NT2/D1 (cell line): ENCODE results near the gene CEMIP2.
A peak's percentile ranks its signal among the peaks of the same experiment; 100 is the strongest.
"Not testable (repeated sequence)": the region's sequence is repeated elsewhere in the genome, so short reads cannot be mapped to it uniquely, and the experiment has no call there.

Source experiments
- DNase-seq: peaks from one replicate; pipeline ENCODE4 v3.0.0-alpha.2; 2011; ENCODE audit warnings: low read depth, low spot score
- H3K27me3 ChIP-seq: 2 replicates; pipeline ENCODE4 v1.6.0; 2011; ENCODE audit warnings: mild to moderate bottlenecking; ENCODE audit not compliant: insufficient read length, insufficient read depth
- H3K36me3 ChIP-seq: 2 replicates; pipeline ENCODE4 v1.6.1; 2011; ENCODE audit warnings: mild to moderate bottlenecking, low read length, mixed read lengths; ENCODE audit not compliant: insufficient read depth, insufficient read length
- H3K4me1 ChIP-seq: 2 replicates; pipeline ENCODE4 v1.5.1; 2011; ENCODE audit not compliant: insufficient read depth, insufficient read length
- H3K4me3 ChIP-seq: 2 replicates; pipeline ENCODE4 v1.5.1; 2011; ENCODE audit warnings: low read depth; ENCODE audit not compliant: insufficient read length
- H3K9ac ChIP-seq: 2 replicates; pipeline ENCODE4 v1.6.0; 2011; ENCODE audit warnings: low read depth; ENCODE audit not compliant: insufficient read length
- H3K9me3 ChIP-seq: 2 replicates; pipeline ENCODE4 v1.5.1; 2011; ENCODE audit warnings: mild to moderate bottlenecking, low read length; ENCODE audit not compliant: insufficient read depth
- SUZ12 ChIP-seq: IDR thresholded peaks from 2 replicates; pipeline ENCODE4 v1.6.1; 2011; ENCODE audit not compliant: insufficient read length, insufficient read depth; ENCODE audit errors: extremely low read depth
- YY1 ChIP-seq: IDR thresholded peaks from 2 replicates; pipeline ENCODE4 v1.6.1; 2011; ENCODE audit not compliant: insufficient read length, insufficient read depth
- ZNF274 ChIP-seq: IDR thresholded peaks from 2 replicates; pipeline ENCODE4 v1.6.1; 2011; ENCODE audit warnings: mild to moderate bottlenecking, low read depth, low read length

The CEMIP2 gene

DNA sequence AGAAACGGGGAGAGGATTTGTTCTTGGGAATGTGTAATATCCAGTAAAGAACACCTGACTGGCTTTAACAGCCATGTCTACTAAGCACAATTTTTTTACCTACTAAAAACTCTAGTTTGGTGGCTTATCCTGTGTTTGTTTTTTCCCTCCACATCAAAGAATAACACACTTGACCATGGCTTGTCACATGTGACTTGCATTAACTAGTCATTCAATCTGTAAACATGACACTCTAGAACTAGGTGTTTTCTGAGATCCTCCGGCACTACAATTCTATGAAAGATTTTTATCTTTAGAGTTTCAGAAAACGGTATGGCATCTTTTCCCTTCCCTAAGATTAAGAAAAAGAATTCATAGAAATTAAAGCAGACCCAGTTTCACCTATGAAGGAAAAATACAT lies 103.7 kb downstream of the CEMIP2 start:
- no peaks in the 10 kb centered on the region for H3K27me3 ChIP-seq
- H3K9ac ChIP-seq, result no peak overlapping the region
- TF ChIP-seq SUZ12 (no peak), ZNF274 (no peak), YY1 (no peak)
- no peaks in the 10 kb centered on the region for H3K36me3 ChIP-seq
- H3K4me3 ChIP-seq, result no peak overlapping the region
- no peaks in the 10 kb centered on the region for H3K4me1 ChIP-seq
- no peak for DNase-seq
- no peaks in the 10 kb centered on the region for H3K9me3 ChIP-seq

DNA sequence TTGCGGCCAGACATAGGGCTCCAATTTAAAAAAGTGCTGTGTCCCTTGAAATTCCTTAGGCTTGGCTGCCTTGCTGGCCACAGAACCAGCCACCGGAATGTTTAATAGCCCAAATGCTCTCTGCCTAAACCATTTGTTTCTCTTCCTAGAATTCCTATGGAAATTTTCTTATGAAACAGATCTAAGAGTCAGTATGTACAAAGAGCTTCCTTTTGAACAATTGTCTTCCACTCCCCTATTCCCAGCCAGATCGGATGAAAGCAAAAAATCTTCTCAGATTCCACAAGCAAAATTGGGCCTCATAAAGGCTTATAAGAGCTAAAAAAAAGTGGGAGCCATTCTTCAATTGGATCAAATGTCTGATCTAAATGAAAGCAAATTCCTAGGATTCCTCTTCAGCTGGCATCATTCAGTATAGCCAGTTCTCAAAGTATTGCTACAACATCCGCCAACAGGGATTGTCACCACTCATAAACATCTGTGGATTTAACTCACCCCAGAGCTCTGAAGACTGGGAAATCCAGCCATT lies 104.3 kb downstream of the CEMIP2 start:
- no peak overlapping the region for H3K9ac ChIP-seq
- no peak for TF ChIP-seq SUZ12
- TF ChIP-seq YY1, result no peak
- TF ChIP-seq ZNF274, result no peak
- H3K27me3 ChIP-seq, result no peaks in the 10 kb centered on the region
- DNase-seq, result no peak
- no peak overlapping the region for H3K4me3 ChIP-seq
- no peaks in the 10 kb centered on the region for H3K9me3 ChIP-seq
- H3K4me1 ChIP-seq, result no peaks in the 10 kb centered on the region
- no peaks in the 10 kb centered on the region for H3K36me3 ChIP-seq

DNA sequence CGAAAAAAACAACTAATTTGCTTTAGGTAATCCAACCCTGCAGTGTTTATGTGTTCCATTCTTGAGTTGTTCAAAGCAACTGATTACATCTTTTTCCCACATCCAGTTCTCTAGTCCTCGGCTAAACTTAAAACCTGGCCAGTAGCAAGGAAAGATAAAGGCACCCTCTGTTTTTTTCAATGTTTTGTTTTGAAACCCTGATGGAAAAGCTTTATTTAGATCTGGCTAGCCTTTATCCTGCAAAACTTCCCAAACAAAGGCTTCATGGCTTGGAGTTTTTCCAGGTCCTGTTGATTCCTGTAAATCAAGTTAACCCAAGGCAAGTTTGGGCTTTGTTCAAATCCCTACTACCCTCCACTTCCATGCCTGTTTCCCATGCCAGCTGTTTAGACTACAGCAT lies 105.1 kb downstream of the CEMIP2 start:
- peak; percentile 64 for DNase-seq
- no peak for TF ChIP-seq YY1
- TF ChIP-seq SUZ12, result no peak
- TF ChIP-seq ZNF274, result no peak

DNA sequence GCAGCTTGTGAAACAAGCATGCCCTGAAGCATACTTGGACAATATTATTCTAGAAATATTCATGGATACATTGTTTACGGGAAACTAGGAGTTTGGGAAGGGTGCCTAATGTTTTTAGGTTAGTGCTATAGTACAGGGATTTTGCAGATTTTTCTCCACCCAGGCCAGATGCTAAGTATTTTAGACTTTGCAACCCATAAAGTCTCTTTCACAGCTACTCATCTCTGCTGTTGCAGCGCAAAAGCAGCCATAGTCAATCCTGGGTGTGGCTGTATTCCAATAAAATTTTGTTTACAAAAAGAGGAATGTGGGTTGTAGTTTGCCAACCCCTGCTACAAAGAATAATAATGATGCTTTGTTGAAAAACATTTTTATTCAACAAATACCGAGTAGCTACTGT lies 106.2 kb downstream of the CEMIP2 start:
- TF ChIP-seq ZNF274 (no peak), SUZ12 (no peak), YY1 (no peak)
- no peaks in the 10 kb centered on the region for H3K36me3 ChIP-seq

More for the DNA sequence above, 105.1 kb downstream of the CEMIP2 start:
- Histone ChIP-seq H3K9ac (no peak overlapping the region), H3K9me3 (no peaks in the 10 kb centered on the region), H3K4me3 (no peak overlapping the region), H3K36me3 (no peaks in the 10 kb centered on the region), H3K4me1 (no peaks in the 10 kb centered on the region), H3K27me3 (no peaks in the 10 kb centered on the region)

DNA sequence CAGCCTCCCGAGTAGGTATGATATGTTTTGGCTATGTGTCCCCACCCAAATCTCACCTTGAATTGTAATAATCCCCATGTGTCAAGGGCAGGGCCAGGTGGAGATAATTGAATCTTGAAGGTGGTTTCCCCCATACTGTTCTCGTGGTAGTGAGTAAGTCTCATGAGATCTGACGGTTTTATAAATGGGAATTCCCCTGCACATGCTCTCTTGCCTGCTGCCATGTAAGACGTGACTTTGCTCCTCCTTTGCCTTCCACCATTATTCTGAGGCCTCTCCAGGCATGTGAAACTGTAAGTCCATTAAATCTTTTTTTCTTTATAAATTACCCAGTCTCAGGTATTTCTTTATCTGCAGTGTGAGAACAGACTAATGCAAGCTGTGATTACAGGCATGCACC lies 111.0 kb downstream of the CEMIP2 start:
- DNase-seq, H3K36me3 ChIP-seq, H3K4me3 ChIP-seq, H3K4me1 ChIP-seq, H3K9ac ChIP-seq, H3K9me3 ChIP-seq, H3K27me3 ChIP-seq: not testable (repeated sequence)

More for the DNA sequence above, 106.2 kb downstream of the CEMIP2 start:
- no peak for DNase-seq
- H3K4me3 ChIP-seq, result no peak overlapping the region
- no peak overlapping the region for H3K9ac ChIP-seq
- no peaks in the 10 kb centered on the region for H3K9me3 ChIP-seq
- H3K4me1 ChIP-seq, result no peaks in the 10 kb centered on the region
- H3K27me3 ChIP-seq, result no peaks in the 10 kb centered on the region

DNA sequence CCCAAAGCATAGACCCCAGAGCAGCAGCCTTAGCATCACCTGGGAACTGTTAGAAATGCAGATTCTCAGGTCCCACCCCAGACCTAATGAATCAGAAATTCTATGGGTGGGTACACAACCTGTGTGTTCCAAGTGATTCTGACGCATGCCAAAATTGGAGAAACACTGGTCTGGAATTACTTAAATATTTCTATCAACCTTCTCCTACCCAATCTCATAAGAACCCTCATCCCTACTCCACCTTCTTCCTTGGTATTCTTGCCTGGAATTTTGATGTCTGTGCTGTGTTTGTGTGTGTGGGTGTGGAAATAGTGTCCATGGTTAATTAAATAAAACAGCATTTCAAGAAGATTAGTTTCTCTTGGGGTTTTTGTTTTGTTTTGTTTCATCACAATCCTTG lies 111.8 kb downstream of the CEMIP2 start:
- Histone ChIP-seq H3K27me3 (no peaks in the 10 kb centered on the region), H3K9me3 (no peaks in the 10 kb centered on the region), H3K4me3 (no peak overlapping the region), H3K9ac (no peak overlapping the region), H3K4me1 (no peaks in the 10 kb centered on the region), H3K36me3 (no peaks in the 10 kb centered on the region)
- no peak for DNase-seq
- no peak for TF ChIP-seq SUZ12
- TF ChIP-seq YY1, result no peak
- no peak for TF ChIP-seq ZNF274

DNA sequence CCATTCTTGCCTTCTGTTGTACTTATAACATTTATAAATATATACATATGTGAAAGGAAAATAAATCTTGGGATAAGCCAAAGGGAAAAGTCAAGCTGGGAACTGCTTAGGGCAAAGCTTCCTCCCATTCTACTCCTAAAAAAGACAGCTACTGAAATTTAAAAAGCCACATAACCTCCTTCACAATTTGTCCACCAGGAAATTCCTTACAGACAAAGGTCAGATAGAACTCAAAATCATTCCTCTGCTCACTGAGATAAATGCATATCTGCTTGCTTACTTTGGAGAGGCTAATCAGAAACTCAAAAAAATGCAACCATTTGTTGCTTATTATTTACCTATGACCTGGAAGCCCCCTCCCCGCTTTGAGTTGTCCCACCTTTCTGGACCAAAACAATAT lies 112.5 kb downstream of the CEMIP2 start:
- Histone ChIP-seq H3K4me1 (no peaks in the 10 kb centered on the region), H3K36me3 (no peaks in the 10 kb centered on the region), H3K9ac (no peak overlapping the region), H3K27me3 (no peaks in the 10 kb centered on the region), H3K9me3 (no peaks in the 10 kb centered on the region), H3K4me3 (no peak overlapping the region)
- DNase-seq, result no peak
- no peak for TF ChIP-seq SUZ12
- no peak for TF ChIP-seq YY1
- TF ChIP-seq ZNF274, result no peak

DNA sequence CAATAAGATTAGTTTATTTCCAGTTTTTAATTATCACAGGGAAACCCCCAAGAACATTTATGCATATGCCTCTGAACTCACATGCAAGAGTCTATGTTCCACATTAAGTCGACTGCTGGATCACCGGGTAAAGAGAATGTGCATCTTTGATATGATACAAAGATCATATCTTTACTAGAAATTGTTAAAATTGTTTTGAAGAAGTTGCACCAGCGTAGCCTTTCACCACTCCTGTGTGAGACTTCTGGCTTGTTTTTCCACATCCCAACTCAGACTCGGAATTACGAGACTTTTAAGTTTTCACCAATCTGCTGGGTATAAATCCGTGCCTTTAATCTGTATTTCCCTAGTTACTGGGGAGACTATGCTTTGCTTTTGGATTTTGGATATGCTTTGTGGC lies 113.2 kb downstream of the CEMIP2 start:
- no peak for DNase-seq
- Histone ChIP-seq H3K4me1 (no peaks in the 10 kb centered on the region), H3K9me3 (no peaks in the 10 kb centered on the region), H3K9ac (no peak overlapping the region), H3K27me3 (no peaks in the 10 kb centered on the region), H3K4me3 (no peak overlapping the region), H3K36me3 (no peaks in the 10 kb centered on the region)
- TF ChIP-seq YY1 (no peak), ZNF274 (no peak), SUZ12 (no peak)
